Lung (tissue), 12 donors: ENCODE data around the gene PKIG. TPM values are rescaled to one million over a fixed set of nuclear protein-coding genes. Genes with fewer than 3 reads are reported as not detected.

Experiments used
- ATAC-seq: fragments of 200-7000 bp; cut with Tn5 transposase; one replicate; pipeline ENCODE4 v1.9.1; 2020; ENCODE audit warnings: moderate number of reproducible peaks; ENCODE audit not compliant: insufficient read depth, low FRiP score
- DNase-seq, 3 donors: peaks; one replicate each; pipeline ENCODE4 v3.0.0-alpha.2; 2013 to 2017
- H3K27ac ChIP-seq, 2 donors: one replicate each; pipeline ENCODE4 v1.5.1; 2013; ENCODE audit warnings: mild to moderate bottlenecking in 2 of 2, moderate library complexity in 2 of 2, control low read depth in 1 of 2, inconsistent platforms in 1 of 2, low read depth in 1 of 2, low read length in 1 of 2
- H3K27me3 ChIP-seq, 3 donors: one replicate each; pipeline ENCODE4 v1.5.1; 2013; ENCODE audit warnings: low read length in 2 of 3; ENCODE audit not compliant: control insufficient read depth in 3 of 3, insufficient read depth in 3 of 3
- H3K36me3 ChIP-seq, 4 donors: one replicate each; pipeline ENCODE4 v1.5.1; 2013; ENCODE audit warnings: low read length in 4 of 4, mild to moderate bottlenecking in 1 of 4, moderate library complexity in 1 of 4; ENCODE audit not compliant: control insufficient read depth in 4 of 4, insufficient read depth in 4 of 4
- H3K4me1 ChIP-seq, 5 donors: one replicate each; pipeline ENCODE4 v1.5.1; 2013; ENCODE audit warnings: low read length in 5 of 5, mild to moderate bottlenecking in 2 of 5, moderate library complexity in 1 of 5; ENCODE audit not compliant: control insufficient read depth in 5 of 5, insufficient read depth in 5 of 5
- H3K4me3 ChIP-seq: one replicate; pipeline ENCODE4 v1.5.1; 2013; ENCODE audit warnings: mild to moderate bottlenecking, control low read depth, moderate library complexity
- H3K9ac ChIP-seq, 2 donors: one replicate each; pipeline ENCODE4 v1.5.1; 2013; ENCODE audit warnings: low read length in 2 of 2, control low read depth in 1 of 2; ENCODE audit not compliant: insufficient read depth in 1 of 2
- H3K9me3 ChIP-seq, 4 donors: one replicate each; pipeline ENCODE4 v1.5.1; 2013; ENCODE audit warnings: low read length in 3 of 4, mild to moderate bottlenecking in 1 of 4, moderate library complexity in 1 of 4; ENCODE audit not compliant: control insufficient read depth in 4 of 4, insufficient read depth in 3 of 4
- CTCF ChIP-seq: IDR thresholded peaks from 2 replicates; pipeline ENCODE4 v1.5.1; 2012; ENCODE audit warnings: mild to moderate bottlenecking; ENCODE audit errors: control extremely low read depth, extremely low read depth
- WGBS, 2 donors: extraction: QIAGEN DNeasy Blood & Tissue Kit; methylation state at CpG; one replicate each; pipeline ENCODE4 v1.1.7; 2013; 5-methylcytosine and 5-hydroxymethylcytosine counted together
- polyA plus RNA-seq, 2 donors: library from polyadenylated mRNA; stranded (reverse); fragments of 200-250 nt; gene quantifications; one replicate each; pipeline ENCODE4 v1.2.1, GENCODE V29; 2013
- total RNA-seq, 2 donors: library from RNA; depleted of rRNA in 1 of 2; stranded (reverse); fragments of >200 nt in 1 of 2; gene quantifications; one replicate each; pipeline ENCODE4 v1.2.1, GENCODE V29; 2014 to 2021
- donor health status: control.
- donor health status: control.
- donor health status: Bipolar disorder and iron deficiency.
- donor health status: healthy.
- donor health status: DM: yes; HTN: yes; CAD: no.

PKIG gene
- total and polyA plus RNA-seq, 4 donors: 45.7 to 67.8 (median 63.0) TPM

- H3K4me3 ChIP-seq: no peak overlapping the region
- peaks cover 0 to 16% (median 7%) of the 10 kb centered on the region in 5 donors for H3K4me1 ChIP-seq
- no peak for DNase-seq
- H3K27me3 ChIP-seq: no peaks in the 10 kb centered on the region
- H3K27ac ChIP-seq: no peak overlapping the region
- no peak for TF ChIP-seq CTCF
- 65 to 74% methylated on average over 3 of the region's 3 CpGs for WGBS, 2 donors
- H3K9me3 ChIP-seq: peaks cover 0 to under 1% (median 0%) of the 10 kb centered on the region in 4 donors
- H3K36me3 ChIP-seq: no peaks in the 10 kb centered on the region
- ATAC-seq: no peak
- no peak overlapping the region for H3K9ac ChIP-seq
These were observed 46.2 kb upstream of the PKIG start for GRCh38 chr20:44536175-44536574.

GRCh38 chr20:44537993-44538392 is 44.4 kb upstream of the PKIG start:
- Histone ChIP-seq H3K4me1 (peaks cover 3 to 17% (median 7%) of the 10 kb centered on the region in 5 donors), H3K36me3 (no peaks in the 10 kb centered on the region), H3K4me3 (no peak overlapping the region), H3K27me3 (no peaks in the 10 kb centered on the region), H3K9me3 (no peaks in the 10 kb centered on the region), H3K27ac (no peak overlapping the region), H3K9ac (no peak overlapping the region)
- DNase-seq (peak in 1 of 3 donors; percentile 49), ATAC-seq (no peak)
- TF ChIP-seq CTCF: no peak
- 73 to 78% methylated on average over 1 of the region's 1 CpG for WGBS, 2 donors

DNA sequence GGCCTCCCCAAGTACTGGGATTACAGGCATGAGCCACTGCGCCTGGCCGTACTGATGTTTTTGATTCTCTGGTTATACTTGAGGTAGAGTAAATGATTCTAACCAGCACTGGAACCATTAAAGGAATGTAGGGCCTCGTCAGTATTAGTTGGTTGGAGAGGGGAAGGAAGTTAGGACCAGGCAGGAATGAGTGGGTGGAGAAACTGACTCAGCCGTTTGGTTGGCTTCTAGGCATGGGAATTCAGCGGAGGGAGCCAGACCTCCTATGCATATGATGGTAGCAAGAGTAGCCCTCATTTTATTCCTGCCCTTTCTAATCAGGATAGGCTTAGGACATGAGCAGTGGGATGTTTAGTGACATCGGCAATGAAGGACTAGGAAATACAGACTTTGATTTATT is 41.5 kb upstream of the PKIG start:
- DNase-seq (no peak), ATAC-seq (no peak)
- Histone ChIP-seq H3K27me3 (no peaks in the 10 kb centered on the region), H3K4me3 (no peak overlapping the region), H3K36me3 (no peaks in the 10 kb centered on the region), H3K4me1 (peaks cover 3 to 23% (median 15%) of the 10 kb centered on the region in 5 donors), H3K27ac (no peak overlapping the region), H3K9me3 (no peaks in the 10 kb centered on the region), H3K9ac (no peak overlapping the region)
- 57 to 65% methylated on average over 6 of the region's 6 CpGs for WGBS, 2 donors
- no peak for TF ChIP-seq CTCF

- no peak overlapping the region for H3K4me3 ChIP-seq
- no peaks in the 10 kb centered on the region for H3K9me3 ChIP-seq
- no peaks in the 10 kb centered on the region for H3K36me3 ChIP-seq
- ATAC-seq: no peak
- DNase-seq: no peak
- WGBS, 2 donors: 53 to 63% methylated on average over 4 of the region's 4 CpGs
- H3K4me1 ChIP-seq: peaks cover 3 to 26% (median 15%) of the 10 kb centered on the region in 5 donors
- H3K27ac ChIP-seq: no peak overlapping the region
- no peak overlapping the region for H3K9ac ChIP-seq
- TF ChIP-seq CTCF: no peak
- no peaks in the 10 kb centered on the region for H3K27me3 ChIP-seq
These were observed 40.4 kb upstream of the PKIG start for GRCh38 chr20:44541992-44542391.
